GM21576 (cell line): ENCODE data around the gene CTBP2.
"Not testable (repeated sequence)": the region's sequence is repeated elsewhere in the genome, so short reads cannot be mapped to it uniquely, and the experiment has no call there.

Experiments
- ATAC-seq: cut with Tn5 transposase; IDR thresholded peaks from one replicate; pipeline ENCODE4 v1.9.1; 2021; ENCODE audit warnings: mild to moderate bottlenecking, moderate library complexity; ENCODE audit not compliant: unreplicated experiment

Gene CTBP2

DNA sequence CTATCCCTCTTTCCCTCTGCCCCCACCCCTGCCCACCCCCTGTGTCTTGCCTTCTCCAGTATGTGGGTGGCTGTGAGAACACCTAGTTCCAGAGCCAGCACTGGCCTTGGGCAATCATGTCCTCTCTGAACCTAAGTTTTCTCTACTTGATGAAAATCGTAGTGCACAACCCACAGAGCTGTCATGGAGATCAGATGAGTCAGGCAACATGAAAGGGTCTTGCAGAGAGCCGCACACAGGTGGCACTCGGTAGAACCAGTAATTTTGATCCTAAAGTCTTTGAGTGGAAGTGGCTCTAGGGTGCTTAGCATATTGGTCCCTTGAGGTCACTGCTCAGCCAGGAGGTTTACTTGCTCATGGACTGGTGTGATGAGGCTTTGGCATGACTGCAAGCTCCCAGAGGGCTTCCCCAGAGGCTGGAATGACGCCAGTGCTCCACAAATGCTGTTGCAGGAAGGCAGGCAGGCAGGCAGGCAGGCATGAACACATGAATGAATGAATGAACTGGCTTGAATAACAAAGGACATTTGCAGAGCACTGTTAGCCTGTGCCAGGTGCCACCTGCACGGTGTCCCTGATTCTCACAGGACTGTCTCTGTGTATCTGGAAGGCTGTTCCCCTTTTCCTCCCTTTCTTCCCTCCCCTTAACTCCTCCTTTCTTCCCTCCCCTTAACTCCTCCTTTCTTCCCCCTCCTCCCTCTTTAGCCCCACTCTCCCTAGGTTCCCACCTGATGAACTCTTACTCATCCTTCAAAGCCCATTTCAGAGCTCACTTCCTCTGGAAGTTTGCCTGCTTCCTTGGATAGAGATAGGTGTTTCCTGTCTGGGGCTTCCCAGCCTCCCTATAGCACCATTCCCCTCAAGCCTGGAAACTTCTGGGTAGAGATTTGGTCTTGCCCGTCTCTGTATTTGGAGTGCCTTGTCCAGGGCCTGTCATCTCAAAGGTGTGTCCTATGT, 27.2 kb upstream of the CTBP2 start:
- no peak for ATAC-seq

DNA sequence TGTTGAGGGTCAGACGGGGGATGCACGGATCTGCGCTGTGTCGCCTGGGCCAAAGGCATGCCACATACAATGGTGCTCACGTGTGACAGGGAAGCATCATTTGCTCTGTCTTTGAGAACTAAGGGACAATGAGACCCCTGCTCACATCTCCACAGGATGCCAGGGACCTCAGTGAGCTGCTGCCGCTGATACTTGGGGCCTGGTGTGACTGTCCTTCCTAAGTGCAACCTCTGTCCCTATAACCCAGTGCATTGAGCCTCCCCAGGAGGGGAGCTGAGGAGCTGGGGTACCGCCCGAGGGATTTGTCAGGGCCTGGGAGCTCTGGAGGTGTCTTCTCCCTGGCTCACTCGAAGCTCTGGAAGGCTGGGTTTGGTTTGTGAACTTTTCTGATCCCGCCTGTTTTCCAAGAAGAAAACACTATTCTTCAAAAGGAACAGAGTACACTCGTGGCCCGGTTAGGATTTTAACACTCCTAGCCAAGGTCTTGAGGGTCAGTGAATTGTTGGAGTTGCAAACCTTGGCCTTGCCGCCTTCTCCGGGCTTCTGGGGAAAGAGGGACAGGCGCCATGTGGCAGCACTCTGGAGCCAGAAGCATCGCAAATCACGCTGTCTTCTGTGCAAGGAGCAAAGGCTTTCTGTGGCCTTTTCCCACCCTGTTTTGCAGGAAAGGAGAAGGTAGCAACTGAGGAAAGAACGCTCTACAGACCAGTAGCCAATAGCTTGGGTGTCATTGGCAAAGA, 26.2 kb upstream of the CTBP2 start:
- ATAC-seq: no peak

- ATAC-seq: not testable (repeated sequence)
These were observed 18.7 kb upstream of the CTBP2 start for GRCh38 chr10:125179107-125179506.

- ATAC-seq: no peak
These were observed 17.6 kb upstream of the CTBP2 start for GRCh38 chr10:125177641-125178640.

GRCh38 chr10:125175807-125176206, 15.4 kb upstream of the CTBP2 start:
- ATAC-seq: no peak

DNA sequence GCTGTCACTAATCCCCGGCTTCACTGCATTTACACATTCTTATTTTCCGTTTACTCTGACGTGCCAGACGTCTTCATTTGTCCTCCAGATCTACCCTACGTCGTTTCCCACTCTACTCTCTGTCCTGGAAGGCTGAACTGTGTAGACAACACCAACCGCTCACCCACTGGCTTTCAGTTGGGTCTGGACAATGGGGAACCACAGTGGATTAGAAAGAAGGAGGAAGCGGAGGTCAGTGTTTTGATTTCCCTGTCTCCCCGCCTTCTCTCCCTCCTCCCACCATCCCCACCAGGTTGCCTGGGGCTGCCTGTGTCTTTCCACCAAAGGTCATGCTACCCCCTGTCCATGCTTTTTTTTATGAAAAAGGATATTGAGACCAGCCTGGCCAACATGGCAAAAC, 14.0 kb upstream of the CTBP2 start:
- ATAC-seq: no peak

GRCh38 chr10:125172694-125173093, 12.3 kb upstream of the CTBP2 start:
- ATAC-seq: no peak

DNA sequence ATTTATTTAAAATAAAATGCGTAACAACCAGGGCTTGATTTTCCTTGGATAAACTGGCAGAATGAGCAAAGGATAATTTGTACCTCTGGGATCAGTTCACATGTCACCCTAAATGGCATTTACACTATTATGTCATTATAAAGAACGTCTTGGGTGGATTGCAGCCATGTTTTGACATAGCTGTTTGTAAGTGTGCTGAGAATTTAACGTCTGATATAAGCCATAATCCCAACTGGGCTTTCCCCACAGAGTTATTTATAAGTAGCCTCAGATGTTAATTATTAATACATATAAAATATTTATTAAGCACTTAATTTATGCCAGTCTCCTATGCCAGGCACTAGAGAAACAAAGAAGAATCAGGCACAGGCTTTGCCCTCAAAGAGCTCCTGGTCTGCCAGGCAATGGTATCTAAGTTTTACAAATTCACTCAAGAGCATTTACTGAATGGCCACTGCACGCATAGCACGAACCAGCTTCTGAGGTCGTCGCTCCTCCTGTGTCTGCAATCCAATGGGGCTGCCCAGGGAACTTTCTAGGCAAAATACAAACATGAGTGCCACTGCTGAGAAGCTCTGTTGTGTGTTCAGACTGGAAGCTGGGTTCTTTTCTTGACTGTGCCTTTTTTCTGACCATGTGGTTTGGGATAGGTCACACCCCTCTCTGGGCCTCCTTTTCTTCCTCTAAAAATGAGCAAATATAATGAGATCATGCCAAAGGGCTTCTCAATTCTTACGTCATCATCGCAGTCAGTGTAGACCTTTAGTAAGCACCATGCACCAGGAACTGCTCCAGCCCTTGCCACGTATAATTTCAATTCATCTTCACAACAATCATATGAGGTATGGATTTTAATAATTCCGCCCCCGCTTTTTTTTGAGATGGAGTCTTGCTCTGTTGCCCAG, 11.3 kb upstream of the CTBP2 start:
- ATAC-seq: no peak

- ATAC-seq: no peak
These were observed 9.6 kb upstream of the CTBP2 start for GRCh38 chr10:125169915-125170314.

- no peak for ATAC-seq
These were observed 8.9 kb upstream of the CTBP2 start for GRCh38 chr10:125169279-125169678.

DNA sequence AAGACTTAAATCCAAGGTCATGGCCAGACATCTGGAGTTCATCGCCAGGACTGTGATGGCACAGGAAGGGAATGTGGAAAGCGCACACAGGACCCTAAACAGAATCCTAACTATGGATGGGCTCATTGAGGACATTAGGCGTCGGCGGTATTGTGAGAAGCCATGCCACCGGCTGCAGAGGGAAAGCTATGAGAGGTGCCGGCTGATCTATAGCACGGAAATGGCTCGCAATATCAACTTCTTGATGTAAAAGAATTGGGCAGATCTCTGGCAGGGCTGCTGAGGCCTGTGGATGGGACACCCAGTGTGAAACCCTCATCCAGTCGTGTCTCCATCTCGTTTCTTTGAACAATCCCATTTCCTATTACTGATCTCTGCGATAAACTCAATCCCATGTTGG, 6.3 kb upstream of the CTBP2 start:
- no peak for ATAC-seq

DNA sequence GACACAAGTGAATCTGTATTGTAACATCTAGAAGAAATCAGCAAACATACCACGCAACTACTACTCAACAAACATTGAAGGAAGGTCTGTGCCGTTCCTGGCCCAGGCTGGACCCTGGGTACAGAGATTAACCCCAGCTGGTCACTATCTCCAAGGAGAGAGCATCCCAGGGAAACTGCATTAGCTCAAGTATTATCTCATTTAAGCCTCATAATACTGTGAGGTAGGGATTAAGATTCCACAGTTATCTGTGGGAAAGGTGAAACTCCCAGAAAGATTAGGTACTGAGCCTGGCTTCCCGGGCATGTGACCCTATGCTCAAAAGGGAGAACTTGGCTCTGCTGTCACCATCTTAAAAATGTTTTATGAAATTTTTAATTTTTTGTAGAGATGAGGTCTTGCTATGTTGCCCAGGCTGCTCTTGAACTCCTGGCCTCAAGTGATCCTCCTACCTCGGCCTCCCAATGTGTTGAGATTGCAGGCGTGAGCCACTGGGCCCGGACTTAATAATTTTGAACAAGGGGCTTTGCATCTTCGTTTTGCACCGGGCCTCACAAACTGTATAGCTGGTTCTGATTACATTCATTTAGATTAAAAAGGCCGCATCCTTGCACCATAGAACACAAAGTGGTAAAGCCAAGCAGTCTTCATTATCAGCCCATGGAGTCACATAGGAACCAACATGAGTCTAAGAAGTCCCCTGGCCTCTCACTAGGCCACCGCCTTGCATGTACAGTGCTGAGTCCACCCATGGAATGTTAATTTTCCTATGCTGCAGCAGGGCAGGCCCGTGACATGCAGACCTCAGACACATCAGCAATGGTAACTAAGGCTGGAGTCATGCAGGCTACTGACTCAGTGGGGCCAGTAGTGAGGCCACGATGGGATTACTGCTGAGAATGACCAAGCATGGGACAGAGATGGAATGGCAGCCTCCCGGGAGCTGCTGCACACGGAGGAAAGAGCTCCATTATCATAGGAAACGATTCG, 5.5 kb upstream of the CTBP2 start:
- ATAC-seq: no peak

DNA sequence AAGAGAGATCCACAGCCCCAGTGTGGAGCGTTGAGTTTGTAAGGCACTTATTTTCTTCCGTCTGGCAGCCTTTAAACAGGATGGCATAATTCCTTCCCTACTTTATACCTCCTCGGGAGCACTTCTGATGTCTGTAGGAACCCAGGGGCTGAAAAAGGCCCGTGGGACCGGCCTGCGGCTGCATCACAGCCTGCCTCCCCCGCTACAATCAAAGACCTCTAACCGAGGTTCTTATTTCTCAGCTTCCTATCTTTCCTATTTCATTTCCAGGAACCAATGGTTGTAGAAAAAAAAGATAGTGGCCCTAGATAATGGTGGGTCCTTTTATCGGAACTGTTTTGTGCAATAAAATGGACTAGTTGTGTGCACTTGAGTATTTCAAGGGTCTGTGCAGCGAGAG, 4.1 kb upstream of the CTBP2 start:
- ATAC-seq: no peak

DNA sequence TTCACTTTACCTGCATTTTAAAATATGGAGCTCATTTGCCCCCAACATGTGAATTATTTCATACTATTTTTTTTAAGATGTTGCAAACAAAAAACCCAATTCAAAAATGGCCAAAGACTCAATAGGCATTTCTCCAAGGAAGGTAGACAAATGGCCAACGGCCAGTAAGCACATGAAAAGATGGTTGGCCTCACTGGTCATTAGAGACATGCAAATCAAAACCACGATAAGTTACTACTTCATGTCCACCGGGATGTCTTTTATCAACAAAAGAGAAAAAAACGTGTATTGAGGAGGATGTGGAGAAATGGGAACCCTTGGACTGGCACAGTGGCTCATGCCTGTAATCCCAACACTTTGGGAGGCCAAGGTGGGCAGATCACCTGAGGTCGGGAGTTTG, 3.4 kb upstream of the CTBP2 start:
- ATAC-seq: no peak

- ATAC-seq: not testable (repeated sequence)
These were observed 2.9 kb upstream of the CTBP2 start for GRCh38 chr10:125163312-125163711.

GRCh38 chr10:125162120-125162931, 2.0 kb upstream of the CTBP2 start:
- ATAC-seq: no peak

DNA sequence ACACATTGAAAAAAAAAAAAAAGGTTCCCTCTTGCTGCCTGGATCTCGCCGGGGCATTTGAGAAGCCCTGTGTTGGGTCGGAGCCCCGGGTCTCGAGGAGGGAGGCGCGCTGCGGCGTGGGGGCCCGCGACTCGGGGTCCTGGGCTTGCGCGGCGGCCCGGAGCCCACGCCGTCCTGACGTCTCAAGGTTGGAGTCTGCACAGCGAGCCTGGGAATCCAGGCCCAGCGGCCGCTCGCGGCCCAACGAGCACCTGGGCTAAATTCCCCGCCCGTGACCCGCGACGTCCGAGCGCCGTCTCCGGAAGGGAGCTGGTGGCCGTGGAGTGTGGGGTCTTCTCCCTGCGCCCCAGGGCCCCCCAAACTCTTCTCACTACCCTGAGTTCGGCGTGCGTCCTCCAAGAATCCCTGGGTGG, 1.4 kb upstream of the CTBP2 start:
- ATAC-seq: no peak
